ENCODE measurements around the gene ITPR1. TPM values are rescaled to one million over a fixed set of nuclear protein-coding genes. Genes with fewer than 3 reads are reported as not detected.

ITPR1 gene
- total RNA-seq, 4 donors from 2014 or later: 9.5 to 24.1 (median 17.5) TPM

GRCh38 chr3:4841776-4842440 is 348.8 kb downstream of the ITPR1 start:
- DNase-seq (ENCODE audit: low spot score in 2 of 2): no peak
- TF ChIP-seq POLR2A (IDR thresholded peaks at IDR 0.05): no peak
- no peak for TF ChIP-seq CTCF (IDR thresholded peaks at IDR 0.05)
- no peak overlapping the region for H3K4me3 ChIP-seq (ENCODE audit: low read depth, poor library complexity, severe bottlenecking)
- intact Hi-C loops (cut with DNase I; ENCODE audit: low total_unique reads): no loop called here
- WGBS, 2 donors: 83 to 84% methylated on average over 3 of the region's 3 CpGs

GRCh38 chr3:4843619-4844018 is 350.5 kb downstream of the ITPR1 start:
- intact Hi-C loops (cut with DNase I; ENCODE audit: low total_unique reads): no loop called here
- WGBS, 2 donors: 97 to 98% methylated on average over 5 of the region's 5 CpGs
- H3K4me3 ChIP-seq (ENCODE audit: low read depth, poor library complexity, severe bottlenecking): no peak overlapping the region
- TF ChIP-seq CTCF (IDR thresholded peaks at IDR 0.05) (no peak), POLR2A (IDR thresholded peaks at IDR 0.05) (no peak)
- DNase-seq (ENCODE audit: low spot score in 2 of 2): no peak

- intact Hi-C loops (cut with DNase I; ENCODE audit: low total_unique reads): no loop called here
- no peak overlapping the region for H3K4me3 ChIP-seq (ENCODE audit: low read depth, poor library complexity, severe bottlenecking)
- TF ChIP-seq CTCF (IDR thresholded peaks at IDR 0.05): no peak
- no peak for TF ChIP-seq POLR2A (IDR thresholded peaks at IDR 0.05)
- WGBS, 2 donors: 68 to 76% methylated on average over 3 of the region's 3 CpGs
- DNase-seq (ENCODE audit: low spot score in 2 of 2): no peak
These were observed 352.7 kb downstream of the ITPR1 start for GRCh38 chr3:4845882-4846281.

GRCh38 chr3:4846543-4846942 is 353.4 kb downstream of the ITPR1 start:
- 53 to 56% methylated on average over 4 of the region's 4 CpGs for WGBS, 2 donors
- DNase-seq (ENCODE audit: low spot score in 2 of 2): no peak
- TF ChIP-seq POLR2A (IDR thresholded peaks at IDR 0.05): no peak
- TF ChIP-seq CTCF (IDR thresholded peaks at IDR 0.05): no peak
- intact Hi-C loops (cut with DNase I; ENCODE audit: low total_unique reads): no loop called here
- no peak overlapping the region for H3K4me3 ChIP-seq (ENCODE audit: low read depth, poor library complexity, severe bottlenecking)

- DNase-seq (ENCODE audit: low spot score in 2 of 2): no peak
- no peak overlapping the region for H3K4me3 ChIP-seq (ENCODE audit: low read depth, poor library complexity, severe bottlenecking)
- TF ChIP-seq POLR2A (IDR thresholded peaks at IDR 0.05) (no peak), CTCF (IDR thresholded peaks at IDR 0.05) (no peak)
- intact Hi-C loops (cut with DNase I; ENCODE audit: low total_unique reads): no loop called here
- WGBS, 2 donors: 38 to 46% methylated on average over 6 of the region's 6 CpGs
These were observed 355.2 kb downstream of the ITPR1 start for GRCh38 chr3:4848176-4848825.
